GM12878 (cell line): ENCODE results near the gene CDH5. TPM values are rescaled to one million over a fixed set of nuclear protein-coding genes. Genes with fewer than 3 reads are reported as not detected.

Source experiments
- ATAC-seq: fragments of 200-7000 bp; cut with Tn5 transposase; 3 replicates; pipeline ENCODE4 v1.9.1; 2020; ENCODE audit warnings: mild to moderate bottlenecking, moderate library complexity
- BruUV-seq: library from RNA; stranded (reverse); fragments of 400-500 nt; replicated peaks from 2 replicates; lab custom pipeline; 2021; lab: Mats Ljungman, UMichigan
- CTCF ChIA-PET: fragments of 300-600 bp; sonication (Branson Sonifier 250); formaldehyde crosslinking; extraction: SDS; loops from one replicate; lab custom pipeline; 2021; ENCODE audit warnings: inconsistent platforms; lab: Yijun Ruan, JAX
- POLR2A ChIA-PET: fragments of 350-600 bp; formaldehyde crosslinking; extraction: SDS; loops from one replicate; lab custom pipeline; 2021; ENCODE audit warnings: inconsistent platforms; lab: Charles Lee
- RAD21 ChIA-PET: fragments of 300-600 bp; sonication (Branson Sonifier 250); formaldehyde crosslinking; loops from one replicate; lab custom pipeline; 2023; ENCODE audit warnings: antibody characterized with exemption; ENCODE audit not compliant: unreplicated experiment; lab: Charles Lee
- SMC1A ChIA-PET: fragments of 300-600 bp; sonication (Branson Sonifier 250); formaldehyde crosslinking; loops from one replicate; lab custom pipeline; 2023; ENCODE audit not compliant: unreplicated experiment, uncharacterized antibody; lab: Charles Lee
- DNase-seq: peaks from one replicate; pipeline ENCODE4 v3.0.0-alpha.2; 2011; ENCODE audit warnings: low read depth, low spot score
- FAIRE-seq: peaks from 3 replicates; lab custom pipeline; 2011; peaks lifted over from hg19 to GRCh38; lab: Jason Lieb, UNC
- H2AFZ ChIP-seq: 2 replicates; pipeline ENCODE4 v1.6.0; 2011; ENCODE audit warnings: low read depth, low read length, control low read depth; ENCODE audit not compliant: control insufficient read depth
- H3K27ac ChIP-seq: 2 replicates; pipeline ENCODE4 v1.5.1; 2011; ENCODE audit warnings: control low read depth; ENCODE audit not compliant: control insufficient read depth, insufficient read depth
- H3K27me3 ChIP-seq, 2 experiments: replicated peaks in 1 of 2; 2 replicates each; pipeline versions ENCODE4 v1.6.0 to v1.6.1; 2011; ENCODE audit warnings: low read length in 1 of 2; ENCODE audit not compliant: control insufficient read depth in 2 of 2, insufficient read depth in 2 of 2
- H3K36me3 ChIP-seq, 2 experiments: 2 replicates each; pipeline ENCODE4 v1.5.1; 2011; ENCODE audit warnings: low read length in 1 of 2; ENCODE audit not compliant: control insufficient read depth in 2 of 2, insufficient read depth in 2 of 2
- H3K4me1 ChIP-seq: 2 replicates; pipeline ENCODE4 v1.6.1; 2011; ENCODE audit warnings: mild to moderate bottlenecking, low read length, moderate library complexity, mixed read lengths; ENCODE audit not compliant: control insufficient read depth, insufficient read depth
- H3K4me2 ChIP-seq: 2 replicates; pipeline ENCODE4 v1.6.0; 2011; ENCODE audit warnings: control low read depth; ENCODE audit not compliant: control insufficient read depth, insufficient read depth
- H3K4me3 ChIP-seq: fragments of 200-600 bp; sonication (generic); 2 replicates; pipeline ENCODE4 v1.5.1; 2016
- H3K79me2 ChIP-seq: 2 replicates; pipeline ENCODE4 v1.6.0; 2011; ENCODE audit warnings: low read length; ENCODE audit not compliant: control insufficient read depth, insufficient read depth
- H3K9ac ChIP-seq: 2 replicates; pipeline ENCODE4 v1.8.0; 2011; ENCODE audit warnings: low read length, control low read depth, mixed read lengths; ENCODE audit not compliant: control insufficient read depth, insufficient read depth
- H3K9me3 ChIP-seq: replicated peaks from 3 replicates; pipeline ENCODE4 v1.5.1; 2011; ENCODE audit warnings: mild to moderate bottlenecking, low read length; ENCODE audit not compliant: control insufficient read depth, insufficient read depth
- H4K20me1 ChIP-seq: 2 replicates; pipeline ENCODE4 v1.6.0; 2011; ENCODE audit not compliant: control insufficient read depth, insufficient read depth
- BCL11A ChIP-seq: IDR thresholded peaks from 2 replicates; pipeline ENCODE4 v1.6.1; 2011; ENCODE audit warnings: low read depth, low read length
- BHLHE40 ChIP-seq, 2 experiments: fragments of 450-650 bp in 1 of 2; IDR thresholded peaks; 2 replicates each; pipeline ENCODE4 v1.6.1; 2011 to 2017; ENCODE audit warnings: low read depth in 2 of 2, borderline replicate concordance in 1 of 2, improper control_type of control experiment in 1 of 2, low read length in 1 of 2, mild to moderate bottlenecking in 1 of 2
- DPF2 ChIP-seq: fragments of 450-650 bp; IDR thresholded peaks from 2 replicates; pipeline ENCODE4 v1.6.1; 2017; ENCODE audit warnings: mild to moderate bottlenecking
- HDAC6 ChIP-seq: fragments of 200-600 bp; sonication (generic); IDR thresholded peaks from one replicate; pipeline ENCODE4 v1.8.0; 2017; ENCODE audit warnings: antibody characterized with exemption; ENCODE audit not compliant: unreplicated experiment
- KDM1A ChIP-seq: fragments of 200-600 bp; sonication (generic); IDR thresholded peaks from 2 replicates; pipeline ENCODE4 v1.6.1; 2016; ENCODE audit warnings: borderline replicate concordance
- RB1 ChIP-seq: fragments of 450-650 bp; formaldehyde crosslinking; IDR thresholded peaks from 2 replicates; pipeline ENCODE4 v1.6.1; 2017; ENCODE audit warnings: mild to moderate bottlenecking, borderline replicate concordance
- ZBTB4 ChIP-seq: fragments of 450-650 bp; formaldehyde crosslinking; IDR thresholded peaks from 2 replicates; pipeline ENCODE4 v1.4.0; 2022; ENCODE audit warnings: mild to moderate bottlenecking, moderate library complexity
- ZNF687 ChIP-seq: fragments of 450-650 bp; IDR thresholded peaks from 2 replicates; pipeline ENCODE4 v1.6.1; 2017; ENCODE audit warnings: mild to moderate bottlenecking, moderate library complexity
- WGBS: methylation state at CpG from one replicate; pipeline ENCODE4 v1.1.6; 2016; ENCODE audit warnings: low lambda C conversion rate; ENCODE audit not compliant: insufficient replicate concordance, insufficient coverage; ENCODE audit errors: missing lambda C conversion rate; 5-methylcytosine and 5-hydroxymethylcytosine counted together
- in situ Hi-C: fragments of 300-500 bp; cut with MboI; formaldehyde crosslinking; loops from 9 replicates; pipeline ENCODE4 v1.14.3; 2018; ENCODE audit warnings: mixed read lengths
- intact Hi-C: fragments of 100-400 bp; cut with micrococcal nuclease; formaldehyde crosslinking; loops from one replicate; pipeline ENCODE4 v1.14.2; 2022; ENCODE audit not compliant: unreplicated experiment
- polyA plus RNA-seq, 11 experiments: library from polyadenylated mRNA; depleted of rRNA in 4 of 11; unstranded in 6 of 11; stranded (reverse) in 5 of 11; fragments of >200 nt; fragmentation: Nextera tagmentation in 4 of 11; fragmentation: Illumina TruSeq in 1 of 11; extraction: Ambion mirVana in 4 of 11; extraction: Trizol in 1 of 11; gene quantifications; 1 replicate in 1 of 11; 2 replicates in 10 of 11; pipeline versions ENCODE4 v1.2.1 to v1.2.3, GENCODE V29; 2011 to 2016; ENCODE audit warnings: inconsistent platforms in 2 of 11, missing spikeins in 2 of 11, low read depth in 1 of 11
- total RNA-seq, 4 experiments: library from RNA; depleted of rRNA in 3 of 4; stranded (reverse); fragments of >200 nt in 3 of 4; fragmentation: Illumina TruSeq in 1 of 4; extraction: Trizol in 1 of 4; gene quantifications; 2 replicates each; pipeline versions ENCODE4 v1.2.1 to v1.2.3, GENCODE V29; 2013 to 2021

CDH5 gene
- total and polyA plus RNA-seq, 10 of the 15 experiments (the other 5 are each of a cell fraction or from before 2014, with no cell fraction given), result not detected

GRCh38 chr16:66432429-66432828, 65.9 kb downstream of the CDH5 start (continued):
- no peak for TF ChIP-seq BHLHE40 (IDR thresholded peaks at IDR 0.05; ENCODE audit: borderline replicate concordance in 1 of 2, low read depth in 2 of 2, low read length in 1 of 2)
- no peak for TF ChIP-seq HDAC6
- TF ChIP-seq KDM1A, result no peak
- TF ChIP-seq BCL11A, result no peak

- SMC1A ChIA-PET, result no interaction called here
- H3K9ac ChIP-seq, result no peak overlapping the region
- in situ Hi-C loops, result no loop called here
These were observed 68.3 kb downstream of the CDH5 start for GRCh38 chr16:66434619-66435430.

More at GRCh38 chr16:66434619-66435430, 68.3 kb downstream of the CDH5 start:
- Histone ChIP-seq H3K9me3 (no peaks in the 10 kb centered on the region), H3K4me3 (no peak overlapping the region), H3K4me2 (no peak overlapping the region), H3K79me2 (no peaks in the 10 kb centered on the region), H3K27me3 (peaks cover 3 to 6% of the 10 kb centered on the region in 2 experiments), H3K27ac (no peak overlapping the region), H3K4me1 (no peaks in the 10 kb centered on the region), H2AFZ (no peak overlapping the region), H4K20me1 (no peaks in the 10 kb centered on the region), H3K36me3 (no peaks in the 10 kb centered on the region)
- ChIA-PET RAD21 (no interaction called here), POLR2A (no interaction called here), CTCF (interaction anchor here (1.1 kb wide), 1 partner anchor 8 kb away, joined by 3 read pairs; no protein-coding TSS in a partner anchor)
- TF ChIP-seq ZBTB4 (CRISPR knock-in tag), result no peak
- TF ChIP-seq ZNF687, result no peak
- no peak for TF ChIP-seq RB1
- TF ChIP-seq DPF2, result no peak
- no TSS peak for BruUV-seq
- ATAC-seq (no peak), FAIRE-seq (no peak), DNase-seq (no peak)
- 34% methylated on average over 9 of the region's 9 CpGs for WGBS
- intact Hi-C loops, result no loop called here
